Gastrocnemius medialis (tissue), 4 donors: ENCODE measurements around the gene SYNPR. TPM values are rescaled to one million over a fixed set of nuclear protein-coding genes. Genes with fewer than 3 reads are reported as not detected.

Source experiments
- ATAC-seq, 2 donors: fragments of 150-250 bp; one replicate each; pipeline ENCODE4 v1.9.1; 2016
- DNase-seq, 2 donors: peaks; one replicate each; pipeline ENCODE4 v3.0.0-alpha.2; 2019
- H3K27ac ChIP-seq, 4 donors: fragments of 200-600 bp; sonication (generic); 1 replicate in 1 of 4; 2 replicates in 3 of 4; pipeline ENCODE4 v1.5.1; 2016 to 2018; ENCODE audit warnings: mild to moderate bottlenecking in 2 of 4, moderate library complexity in 1 of 4
- H3K27me3 ChIP-seq, 3 donors: fragments of 200-600 bp; sonication (generic) in 2 of 3; 1 replicate in 1 of 3; 2 replicates in 2 of 3; pipeline versions ENCODE4 v1.5.1 to v1.6.0; 2016 to 2019; ENCODE audit warnings: mild to moderate bottlenecking in 1 of 3, moderate library complexity in 1 of 3
- H3K36me3 ChIP-seq, 2 donors: fragments of 200-600 bp; sonication (generic) in 1 of 2; one replicate each; pipeline ENCODE4 v1.5.1; 2017 to 2018
- H3K4me1 ChIP-seq, 2 donors: fragments of 200-600 bp; sonication (generic) in 1 of 2; one replicate each; pipeline ENCODE4 v1.5.1; 2016 to 2017; ENCODE audit warnings: mild to moderate bottlenecking in 2 of 2
- H3K4me3 ChIP-seq, 4 donors: fragments of 200-600 bp; sonication (generic) in 3 of 4; 1 replicate in 1 of 4; 2 replicates in 3 of 4; pipeline ENCODE4 v1.5.1; 2016 to 2019; ENCODE audit warnings: mild to moderate bottlenecking in 2 of 4
- H3K9me3 ChIP-seq, 3 donors: fragments of 200-600 bp; sonication (generic) in 2 of 3; 1 replicate in 1 of 3; 2 replicates in 2 of 3; pipeline ENCODE4 v1.5.1; 2016 to 2019
- CTCF ChIP-seq, 5 experiments: fragments of 450-650 bp in 3 of 5; fragments of 200-600 bp in 2 of 5; sonication (generic) in 2 of 5; IDR thresholded peaks in 4 of 5; conservative IDR thresholded peaks in 1 of 5; 1 replicate in 4 of 5; 2 replicates in 1 of 5; pipeline ENCODE4 v1.5.1; 2016 to 2019; ENCODE audit warnings: antibody characterized with exemption in 5 of 5, mild to moderate bottlenecking in 3 of 5, moderate library complexity in 3 of 5
- POLR2A ChIP-seq, 2 donors: fragments of 450-650 bp; IDR thresholded peaks; one replicate each; pipeline ENCODE4 v1.6.1; 2017; ENCODE audit warnings: antibody characterized with exemption in 2 of 2, mild to moderate bottlenecking in 2 of 2, moderate library complexity in 2 of 2
- in situ Hi-C, 4 donors: fragments of 200-750 bp; cut with MboI; loops; one replicate each; pipeline versions ENCODE4 v1.15.0 to v1.8.0; 2017; ENCODE audit warnings: low sequenced_read_pairs in 4 of 4
- intact Hi-C: fragments of 100-400 bp; cut with DNase I; formaldehyde crosslinking; loops from one replicate; pipeline ENCODE4 v1.15.1; 2023; ENCODE audit warnings: low total_unique reads
- total RNA-seq, 4 donors: library from RNA; depleted of rRNA; stranded (reverse); fragments of >200 nt; gene quantifications; one replicate each; pipeline versions ENCODE4 v1.1.0 to v1.2.3, GENCODE V29; 2016

The SYNPR gene
- total RNA-seq, 4 donors from 2014 or later, result not detected

GRCh38 chr3:63528325-63529000 is 250.4 kb downstream of the SYNPR start:
- TF ChIP-seq POLR2A (IDR thresholded peaks at IDR 0.05) (no peak), CTCF (IDR thresholded peaks at IDR 0.05 in 4 of 5, conservative IDR thresholded peaks at IDR 0.05 in 1 of 5) (no peak)
- DNase-seq, result no peak
- no peak overlapping the region for H3K27ac ChIP-seq
- no peaks in the 10 kb centered on the region for H3K36me3 ChIP-seq
- H3K27me3 ChIP-seq, result no peaks in the 10 kb centered on the region
- H3K4me3 ChIP-seq, result no peak overlapping the region
- no peak for ATAC-seq
- H3K4me1 ChIP-seq, result no peaks in the 10 kb centered on the region
- H3K9me3 ChIP-seq, result no peaks in the 10 kb centered on the region
- in situ Hi-C loops, result no loop called here
- intact Hi-C loops, result no loop called here

GRCh38 chr3:63532521-63532920 is 254.4 kb downstream of the SYNPR start:
- Histone ChIP-seq H3K4me3 (no peak overlapping the region), H3K4me1 (no peaks in the 10 kb centered on the region), H3K27me3 (no peaks in the 10 kb centered on the region), H3K36me3 (no peaks in the 10 kb centered on the region), H3K9me3 (no peaks in the 10 kb centered on the region), H3K27ac (no peak overlapping the region)
- in situ Hi-C loops, result no loop called here
- TF ChIP-seq POLR2A (IDR thresholded peaks at IDR 0.05) (no peak), CTCF (IDR thresholded peaks at IDR 0.05 in 4 of 5, conservative IDR thresholded peaks at IDR 0.05 in 1 of 5) (no peak)
- intact Hi-C loops, result no loop called here
- no peak for DNase-seq
- ATAC-seq, result no peak

GRCh38 chr3:63538919-63539318 is 260.8 kb downstream of the SYNPR start:
- H3K36me3 ChIP-seq, result no peaks in the 10 kb centered on the region
- no peaks in the 10 kb centered on the region for H3K4me1 ChIP-seq
- DNase-seq (no peak), ATAC-seq (no peak)
- in situ Hi-C loops (no loop called here), intact Hi-C loops (no loop called here)
- H3K27me3 ChIP-seq, result no peaks in the 10 kb centered on the region
- no peak overlapping the region for H3K27ac ChIP-seq
- H3K4me3 ChIP-seq, result no peak overlapping the region
- TF ChIP-seq CTCF (IDR thresholded peaks at IDR 0.05 in 4 of 5, conservative IDR thresholded peaks at IDR 0.05 in 1 of 5) (no peak), POLR2A (IDR thresholded peaks at IDR 0.05) (no peak)
- H3K9me3 ChIP-seq, result no peaks in the 10 kb centered on the region

- Histone ChIP-seq H3K4me3 (no peak overlapping the region), H3K9me3 (no peaks in the 10 kb centered on the region), H3K36me3 (no peaks in the 10 kb centered on the region), H3K27me3 (no peaks in the 10 kb centered on the region), H3K27ac (no peak overlapping the region), H3K4me1 (no peaks in the 10 kb centered on the region)
- ATAC-seq, result no peak
- intact Hi-C loops, result no loop called here
- in situ Hi-C loops, result no loop called here
- no peak for DNase-seq
- TF ChIP-seq CTCF (IDR thresholded peaks at IDR 0.05 in 4 of 5, conservative IDR thresholded peaks at IDR 0.05 in 1 of 5), result no peak
- no peak for TF ChIP-seq POLR2A (IDR thresholded peaks at IDR 0.05)
Observed at GRCh38 chr3:63555767-63556166, 277.7 kb downstream of the SYNPR start.

- Histone ChIP-seq H3K9me3 (no peaks in the 10 kb centered on the region), H3K27ac (no peak overlapping the region), H3K36me3 (no peaks in the 10 kb centered on the region), H3K4me3 (no peak overlapping the region), H3K4me1 (no peaks in the 10 kb centered on the region), H3K27me3 (no peaks in the 10 kb centered on the region)
- no peak for ATAC-seq
- in situ Hi-C loops (no loop called here), intact Hi-C loops (no loop called here)
- no peak for TF ChIP-seq POLR2A (IDR thresholded peaks at IDR 0.05)
- DNase-seq, result no peak
Observed at GRCh38 chr3:63556401-63556800, 278.3 kb downstream of the SYNPR start.
